Testis (tissue), 2 donors: ENCODE results near the gene SEZ6L2.

Experiments
- POLR2A ChIP-seq: fragments of 450-650 bp; IDR thresholded peaks from one replicate; pipeline ENCODE4 v1.6.1; 2017; ENCODE audit warnings: antibody characterized with exemption, mild to moderate bottlenecking, moderate library complexity
- TF ChIP-seq, protein P1 (sequence below), 3 experiments: fragments of 450-650 bp in 2 of 3; fragments of 200-600 bp in 1 of 3; sonication (generic) in 1 of 3; IDR thresholded peaks; one replicate each; pipeline ENCODE4 v1.5.1; 2016 to 2019; ENCODE audit warnings: antibody characterized with exemption in 3 of 3, mild to moderate bottlenecking in 2 of 3, moderate library complexity in 1 of 3

DNA sequence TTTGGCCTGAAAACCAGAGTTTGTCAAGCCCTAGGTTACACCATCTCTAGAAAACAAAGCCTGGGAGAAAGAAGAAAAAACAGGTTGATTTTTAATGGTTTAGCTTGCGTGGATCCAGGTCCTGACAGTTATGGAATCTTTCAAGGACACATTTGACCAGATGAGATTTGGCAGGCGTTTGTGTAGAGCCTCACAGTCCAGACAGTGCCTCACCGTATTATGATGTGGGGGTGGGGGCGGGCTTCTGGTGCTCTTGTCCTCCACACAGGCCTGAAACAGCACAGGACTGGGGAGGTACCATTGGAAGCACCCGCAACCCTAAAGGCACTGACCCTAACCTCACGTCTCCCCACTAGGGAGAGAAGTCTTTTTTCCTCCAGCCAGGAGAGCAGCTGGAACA lies 59.5 kb downstream of the SEZ6L2 start:
- TF ChIP-seq POLR2A: no peak
- TF ChIP-seq, protein P1, sequence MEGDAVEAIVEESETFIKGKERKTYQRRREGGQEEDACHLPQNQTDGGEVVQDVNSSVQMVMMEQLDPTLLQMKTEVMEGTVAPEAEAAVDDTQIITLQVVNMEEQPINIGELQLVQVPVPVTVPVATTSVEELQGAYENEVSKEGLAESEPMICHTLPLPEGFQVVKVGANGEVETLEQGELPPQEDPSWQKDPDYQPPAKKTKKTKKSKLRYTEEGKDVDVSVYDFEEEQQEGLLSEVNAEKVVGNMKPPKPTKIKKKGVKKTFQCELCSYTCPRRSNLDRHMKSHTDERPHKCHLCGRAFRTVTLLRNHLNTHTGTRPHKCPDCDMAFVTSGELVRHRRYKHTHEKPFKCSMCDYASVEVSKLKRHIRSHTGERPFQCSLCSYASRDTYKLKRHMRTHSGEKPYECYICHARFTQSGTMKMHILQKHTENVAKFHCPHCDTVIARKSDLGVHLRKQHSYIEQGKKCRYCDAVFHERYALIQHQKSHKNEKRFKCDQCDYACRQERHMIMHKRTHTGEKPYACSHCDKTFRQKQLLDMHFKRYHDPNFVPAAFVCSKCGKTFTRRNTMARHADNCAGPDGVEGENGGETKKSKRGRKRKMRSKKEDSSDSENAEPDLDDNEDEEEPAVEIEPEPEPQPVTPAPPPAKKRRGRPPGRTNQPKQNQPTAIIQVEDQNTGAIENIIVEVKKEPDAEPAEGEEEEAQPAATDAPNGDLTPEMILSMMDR (IDR thresholded peaks at IDR 0.05): no peak
